Mesenchymal stem cell (in vitro differentiated cells and primary cell): Measurements from ENCODE around the gene GP1BA.
A peak's percentile ranks its signal among the peaks of the same experiment; 100 is the strongest.
"Not testable (repeated sequence)": the region's sequence is repeated elsewhere in the genome, so short reads cannot be mapped to it uniquely, and the experiment has no call there.

Experiments used
- DNase-seq: peaks from one replicate; pipeline ENCODE4 v3.0.0-alpha.2; 2013
- H2AFZ ChIP-seq: one replicate; pipeline ENCODE4 v1.6.1; 2013; ENCODE audit warnings: low read depth, mild to moderate bottlenecking, control low read depth, inconsistent platforms, low read length, moderate library complexity
- H2AK5ac ChIP-seq: 2 replicates; pipeline ENCODE4 v1.6.1; 2013; ENCODE audit warnings: low read length, moderate library complexity, mild to moderate bottlenecking, inconsistent platforms; ENCODE audit not compliant: severe bottlenecking
- H2BK120ac ChIP-seq: one replicate; pipeline ENCODE4 v1.6.1; 2013; ENCODE audit warnings: low read depth, mild to moderate bottlenecking, inconsistent platforms, low read length, moderate library complexity
- H2BK12ac ChIP-seq, 2 experiments: one replicate each; pipeline ENCODE4 v1.6.1; 2013; ENCODE audit warnings: inconsistent platforms in 2 of 2, low read length in 2 of 2, mild to moderate bottlenecking in 2 of 2, moderate library complexity in 2 of 2, control low read depth in 1 of 2
- H2BK15ac ChIP-seq: one replicate; pipeline ENCODE4 v1.6.1; 2013; ENCODE audit warnings: mild to moderate bottlenecking, low read depth, inconsistent platforms; ENCODE audit not compliant: poor library complexity, severe bottlenecking
- H2BK5ac ChIP-seq: 2 replicates; pipeline ENCODE4 v1.6.1; 2013; ENCODE audit warnings: low read depth, mild to moderate bottlenecking, low read length, control low read depth, inconsistent platforms; ENCODE audit not compliant: poor library complexity, severe bottlenecking
- H3K14ac ChIP-seq, 2 experiments: one replicate each; pipeline ENCODE4 v1.6.1; 2013; ENCODE audit warnings: inconsistent platforms in 2 of 2, low read length in 2 of 2, control low read depth in 1 of 2, mild to moderate bottlenecking in 1 of 2, moderate library complexity in 1 of 2
- H3K18ac ChIP-seq, 2 experiments: one replicate each; pipeline ENCODE4 v1.6.1; 2013; ENCODE audit warnings: inconsistent platforms in 2 of 2, low read length in 2 of 2, control low read depth in 1 of 2, low read depth in 1 of 2, mild to moderate bottlenecking in 1 of 2
- H3K23ac ChIP-seq, 2 experiments: one replicate each; pipeline ENCODE4 v1.6.1; 2013; ENCODE audit warnings: inconsistent platforms in 2 of 2, low read length in 2 of 2, mild to moderate bottlenecking in 2 of 2, moderate library complexity in 2 of 2, control low read depth in 1 of 2
- H3K27ac ChIP-seq: 2 replicates; pipeline ENCODE4 v1.5.1; 2013; ENCODE audit warnings: mild to moderate bottlenecking, moderate library complexity, low read length, control low read depth, inconsistent platforms; ENCODE audit not compliant: poor library complexity, severe bottlenecking
- H3K27me3 ChIP-seq, 2 experiments: 2 replicates each; pipeline versions ENCODE4 v1.6.1 to v1.7.0; 2013; ENCODE audit warnings: low read length in 2 of 2, mild to moderate bottlenecking in 2 of 2, moderate library complexity in 2 of 2, control low read depth in 1 of 2, inconsistent platforms in 1 of 2; ENCODE audit not compliant: control insufficient read depth in 1 of 2, insufficient read depth in 1 of 2
- H3K36me3 ChIP-seq, 2 experiments: 2 replicates each; pipeline versions ENCODE4 v1.6.1 to v1.7.0; 2013; ENCODE audit warnings: low read length in 2 of 2, control low read depth in 1 of 2, inconsistent platforms in 1 of 2, low read depth in 1 of 2, mild to moderate bottlenecking in 1 of 2; ENCODE audit not compliant: insufficient read depth in 2 of 2, control insufficient read depth in 1 of 2
- H3K4ac ChIP-seq, 2 experiments: one replicate each; pipeline ENCODE4 v1.6.1; 2013; ENCODE audit warnings: inconsistent platforms in 2 of 2, low read length in 2 of 2, mild to moderate bottlenecking in 2 of 2, moderate library complexity in 2 of 2, control low read depth in 1 of 2, low read depth in 1 of 2
- H3K4me1 ChIP-seq: 2 replicates; pipeline ENCODE4 v1.6.1; 2013; ENCODE audit warnings: low read depth, low read length, control low read depth; ENCODE audit not compliant: control insufficient read depth, insufficient read depth
- H3K4me2 ChIP-seq: 2 replicates; pipeline ENCODE4 v1.6.1; 2013; ENCODE audit warnings: low read length, mild to moderate bottlenecking, inconsistent platforms; ENCODE audit not compliant: poor library complexity, severe bottlenecking
- H3K4me3 ChIP-seq, 2 experiments: 2 replicates each; pipeline versions ENCODE4 v1.5.1 to v1.7.0; 2013; ENCODE audit warnings: low read length in 2 of 2, mild to moderate bottlenecking in 2 of 2, control low read depth in 1 of 2, low read depth in 1 of 2; ENCODE audit not compliant: insufficient read depth in 1 of 2
- H3K79me1 ChIP-seq: replicated peaks from 2 replicates; pipeline ENCODE4 v1.6.1; 2013; ENCODE audit warnings: mild to moderate bottlenecking, control low read depth, low read length, inconsistent platforms; ENCODE audit not compliant: poor library complexity, severe bottlenecking
- H3K9ac ChIP-seq: 2 replicates; pipeline ENCODE4 v1.7.0; 2013; ENCODE audit warnings: mild to moderate bottlenecking, low read length, moderate library complexity
- H3K9me3 ChIP-seq: 2 replicates; pipeline ENCODE4 v1.7.0; 2013; ENCODE audit warnings: mild to moderate bottlenecking, low read length; ENCODE audit not compliant: control insufficient read depth
- H4K8ac ChIP-seq: one replicate; pipeline ENCODE4 v1.6.1; 2013; ENCODE audit warnings: inconsistent platforms, mild to moderate bottlenecking, low read length, moderate library complexity
- H4K91ac ChIP-seq: one replicate; pipeline ENCODE4 v1.6.1; 2013; ENCODE audit warnings: mild to moderate bottlenecking, low read length, inconsistent platforms
- WGBS: methylation state at CpG from one replicate; pipeline ENCODE4 v1.1.7; 2013; ENCODE audit warnings: mixed read lengths; 5-methylcytosine and 5-hydroxymethylcytosine counted together

The GP1BA gene

GRCh38 chr17:4906642-4907041 is 25.4 kb upstream of the GP1BA start:
- H3K4me2 ChIP-seq, H3K23ac ChIP-seq, H3K4me3 ChIP-seq, H2BK15ac ChIP-seq, H3K14ac ChIP-seq, H3K18ac ChIP-seq, H3K9ac ChIP-seq, H2AK5ac ChIP-seq, H4K8ac ChIP-seq, H3K27ac ChIP-seq, H3K79me1 ChIP-seq, H3K36me3 ChIP-seq, H2BK120ac ChIP-seq, H4K91ac ChIP-seq, H3K4ac ChIP-seq, DNase-seq, H2BK12ac ChIP-seq, H3K9me3 ChIP-seq, H2BK5ac ChIP-seq, H2AFZ ChIP-seq: not testable (repeated sequence)
- Histone ChIP-seq H3K4me1 (peaks cover 14% of the 10 kb centered on the region), H3K27me3 (peaks cover 3 to 29% of the 10 kb centered on the region in 2 experiments)

DNA sequence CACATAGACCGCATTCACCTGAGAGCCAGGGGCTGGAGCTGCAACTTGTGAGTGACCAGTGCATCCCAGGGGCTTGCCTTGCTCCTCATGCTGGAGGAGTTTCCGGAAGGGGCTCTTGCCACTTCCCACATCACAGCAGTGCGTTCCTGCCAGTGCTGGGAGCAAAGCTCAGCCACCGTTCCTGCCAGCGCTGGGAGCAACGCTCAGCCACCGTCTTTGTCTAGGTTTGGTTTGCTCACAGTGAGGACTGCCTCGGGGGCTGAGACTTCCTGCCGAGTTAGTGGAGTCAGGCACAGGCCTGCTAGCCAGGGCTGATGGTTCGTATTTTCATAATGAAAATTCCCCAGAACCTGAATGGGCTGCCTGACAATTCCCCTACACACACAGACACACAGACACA is 23.8 kb upstream of the GP1BA start:
- peak overlapping the region in 1 of 2 experiments; percentile 40 for H3K4ac ChIP-seq
- H3K9ac ChIP-seq: peak overlapping the region; percentile 74
- DNase-seq: peak; percentile 39
- H2BK5ac ChIP-seq: no peak overlapping the region
- peak overlapping the region; percentile 3 for H3K27ac ChIP-seq
- peak overlapping the region; percentile 9 for H4K8ac ChIP-seq
- peak overlapping the region; percentile 2 for H4K91ac ChIP-seq
- H2BK120ac ChIP-seq: no peak overlapping the region
- H2BK15ac ChIP-seq: no peak overlapping the region
- H2AK5ac ChIP-seq: no peak overlapping the region
- WGBS: 40% methylated on average over 10 of the region's 10 CpGs
- peak overlapping the region; percentile 29 to 38 for H2BK12ac ChIP-seq
- peaks cover 3 to 16% of the 10 kb centered on the region in 2 experiments for H3K27me3 ChIP-seq
- H3K4me1 ChIP-seq: peaks cover 14% of the 10 kb centered on the region
- H3K4me3 ChIP-seq: no peak overlapping the region
- H2AFZ ChIP-seq: peak overlapping the region; percentile 34
- H3K79me1 ChIP-seq: no peaks in the 10 kb centered on the region
- H3K4me2 ChIP-seq: no peak overlapping the region
- H3K18ac ChIP-seq: peak overlapping the region; percentile 1 to 79
- H3K9me3 ChIP-seq: no peaks in the 10 kb centered on the region
- no peak overlapping the region for H3K23ac ChIP-seq
- no peak overlapping the region for H3K14ac ChIP-seq
- no peaks in the 10 kb centered on the region for H3K36me3 ChIP-seq

GRCh38 chr17:4908711-4909496 is 23.2 kb upstream of the GP1BA start:
- no peak overlapping the region for H3K4ac ChIP-seq
- peaks cover 3 to 15% of the 10 kb centered on the region in 2 experiments for H3K27me3 ChIP-seq
- WGBS: 26% methylated on average over 18 of the region's 20 CpGs

GRCh38 chr17:4913994-4914393 is 18.1 kb upstream of the GP1BA start:
- Histone ChIP-seq H3K4me3 (no peak overlapping the region), H4K8ac (no peak overlapping the region), H2BK5ac (no peak overlapping the region), H4K91ac (no peak overlapping the region), H3K23ac (no peak overlapping the region), H2BK12ac (no peak overlapping the region), H3K27ac (no peak overlapping the region), H3K9me3 (no peaks in the 10 kb centered on the region), H3K79me1 (no peaks in the 10 kb centered on the region), H3K14ac (no peak overlapping the region), H3K27me3 (no peaks in the 10 kb centered on the region), H3K9ac (no peak overlapping the region), H3K4me2 (no peak overlapping the region), H3K36me3 (no peaks in the 10 kb centered on the region), H3K18ac (no peak overlapping the region), H2BK15ac (no peak overlapping the region), H3K4me1 (peaks cover 7% of the 10 kb centered on the region), H2AFZ (no peak overlapping the region), H3K4ac (no peak overlapping the region), H2AK5ac (no peak overlapping the region), H2BK120ac (no peak overlapping the region)
- WGBS: no CpG with 5 or more reads among the region's 1 CpG
- DNase-seq: no peak

More at GRCh38 chr17:4908711-4909496, 23.2 kb upstream of the GP1BA start:
- Histone ChIP-seq H2BK12ac (peak overlapping the region; percentile 18 to 58), H2BK5ac (no peak overlapping the region), H4K8ac (peak overlapping the region; percentile 9), H3K9me3 (no peaks in the 10 kb centered on the region), H2AK5ac (no peak overlapping the region), H3K27ac (peak overlapping the region; percentile 3), H3K18ac (peak overlapping the region; percentile 1 to 44), H2AFZ (peak overlapping the region; percentile 55), H4K91ac (peak overlapping the region; percentile 2), H2BK15ac (no peak overlapping the region), H3K9ac (peak overlapping the region; percentile 74), H3K4me2 (no peak overlapping the region), H3K4me3 (peak overlapping the region in 1 of 2 experiments; percentile 23), H3K14ac (peak overlapping the region in 1 of 2 experiments; percentile 93), H3K79me1 (no peaks in the 10 kb centered on the region), H2BK120ac (no peak overlapping the region), H3K4me1 (peaks cover 14% of the 10 kb centered on the region), H3K36me3 (no peaks in the 10 kb centered on the region), H3K23ac (no peak overlapping the region)
- DNase-seq: peak; percentile 95
